Ramos (cell line): ENCODE data around the gene ZC3H12A.
"Not testable (repeated sequence)": the region's sequence is repeated elsewhere in the genome, so short reads cannot be mapped to it uniquely, and the experiment has no call there.

ENCODE experiments used
- in situ Hi-C: fragments of 300-500 bp; cut with MboI; formaldehyde crosslinking; loops from one replicate; pipeline ENCODE4 v1.14.3; 2022; ENCODE audit warnings: low sequenced_read_pairs; ENCODE audit not compliant: unreplicated experiment

Gene ZC3H12A

DNA sequence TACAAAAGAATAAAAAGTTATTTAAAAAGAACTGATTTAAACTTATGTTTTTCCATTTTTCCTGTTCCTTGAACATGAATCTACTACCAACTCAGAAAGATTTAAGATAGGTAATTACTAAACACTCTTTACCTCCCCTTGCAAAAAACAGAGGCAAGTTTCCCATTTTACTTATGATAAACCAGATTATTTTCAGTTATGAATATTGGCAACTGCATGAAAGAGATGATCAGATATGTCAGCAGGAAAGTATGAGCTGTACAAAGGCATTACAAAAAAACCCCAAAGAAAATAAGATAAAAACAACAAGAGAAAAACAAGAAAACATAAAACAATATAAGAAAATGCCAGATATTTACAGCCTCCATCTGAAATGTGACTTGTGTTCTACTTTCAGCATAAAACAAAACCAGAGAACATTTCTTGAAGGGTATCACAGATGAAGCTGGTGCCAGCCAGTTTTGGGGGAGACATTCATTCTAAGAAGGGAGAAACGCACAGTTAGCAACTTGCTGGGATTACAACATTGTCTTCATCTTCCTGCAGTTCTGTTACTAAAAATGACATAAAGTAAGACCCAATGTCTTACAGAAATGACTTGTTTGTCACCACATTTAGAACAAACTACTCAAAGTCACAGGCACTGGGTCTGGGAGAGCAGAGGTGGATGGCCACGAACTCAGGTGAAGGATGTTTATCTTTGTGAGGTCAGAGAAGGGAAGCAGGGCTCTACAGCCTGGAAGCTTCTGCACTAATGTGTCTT lies 19.1 kb downstream of the ZC3H12A start:
- in situ Hi-C loops, result no loop called here

DNA sequence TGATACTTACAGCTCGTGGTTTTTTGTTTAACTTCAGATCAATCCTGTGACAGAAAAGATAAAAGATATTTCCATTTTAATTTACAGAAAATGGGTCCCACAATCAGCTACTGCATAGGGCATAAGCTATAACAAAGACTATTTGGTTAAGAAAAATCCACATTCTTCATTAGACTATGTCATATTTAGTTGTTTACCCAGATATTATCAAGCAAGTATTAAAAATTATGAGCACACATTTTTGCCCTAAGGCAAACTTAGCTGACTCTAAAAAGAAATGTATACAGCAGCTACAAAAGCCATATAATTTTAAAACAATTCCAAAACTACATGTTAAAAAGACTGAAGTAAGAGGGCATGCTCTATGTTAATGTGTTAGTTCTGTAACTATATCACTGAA lies 21.5 kb downstream of the ZC3H12A start:
- in situ Hi-C loops, result no loop called here

DNA sequence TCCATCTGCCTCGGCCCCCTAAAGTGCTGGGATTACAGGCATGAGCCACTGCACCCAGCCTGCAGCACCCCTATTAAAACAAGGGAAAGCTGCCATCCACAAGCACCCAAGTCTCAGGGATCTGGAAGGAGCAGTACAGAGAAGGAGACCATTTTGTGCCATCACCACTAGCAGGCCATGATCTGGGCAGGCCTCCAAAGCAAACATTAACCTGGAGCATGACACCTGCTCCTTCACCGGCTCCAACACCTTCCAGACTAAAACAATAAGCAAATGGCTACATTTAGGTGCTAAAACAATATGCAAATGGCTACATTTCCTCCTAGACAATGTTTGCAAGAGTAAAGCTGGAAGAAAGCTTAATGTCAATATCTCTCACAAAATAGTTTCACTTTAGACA lies 23.5 kb downstream of the ZC3H12A start:
- in situ Hi-C loops, result no loop called here

DNA sequence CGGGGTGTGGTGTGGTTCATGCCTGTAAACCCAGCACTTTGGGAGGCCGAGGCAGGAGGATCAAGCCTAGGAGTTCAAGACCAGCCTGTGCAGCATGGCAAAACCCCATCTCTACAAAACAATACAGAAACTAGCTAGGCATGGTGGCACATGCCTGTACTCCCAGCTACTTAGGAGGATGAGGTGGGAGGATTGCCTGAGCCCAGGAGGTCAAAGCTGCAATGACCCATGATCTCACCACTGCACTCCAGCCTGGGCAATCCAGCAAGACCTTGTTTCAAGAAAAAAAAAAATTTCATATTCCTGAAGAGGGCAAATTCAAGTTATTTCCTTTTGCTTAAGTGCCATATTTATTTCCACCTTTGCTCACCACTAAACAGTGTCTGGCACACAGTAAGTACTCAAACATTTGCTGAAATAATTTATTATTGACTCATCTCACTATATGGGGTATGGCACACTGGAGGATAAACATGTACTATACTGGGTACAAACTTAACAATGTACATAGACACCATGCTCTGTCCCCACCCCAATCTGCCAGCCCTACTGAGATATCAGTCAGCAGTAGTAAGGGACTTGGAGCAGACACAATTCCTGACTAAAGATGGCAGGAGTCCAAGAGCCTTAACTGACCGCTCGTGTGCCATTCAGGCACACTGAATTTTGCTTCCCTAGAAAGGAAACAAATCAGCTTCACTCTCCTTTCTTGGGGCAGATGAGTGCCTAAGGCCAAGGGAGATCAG lies 24.7 kb downstream of the ZC3H12A start:
- in situ Hi-C loops, result no loop called here

DNA sequence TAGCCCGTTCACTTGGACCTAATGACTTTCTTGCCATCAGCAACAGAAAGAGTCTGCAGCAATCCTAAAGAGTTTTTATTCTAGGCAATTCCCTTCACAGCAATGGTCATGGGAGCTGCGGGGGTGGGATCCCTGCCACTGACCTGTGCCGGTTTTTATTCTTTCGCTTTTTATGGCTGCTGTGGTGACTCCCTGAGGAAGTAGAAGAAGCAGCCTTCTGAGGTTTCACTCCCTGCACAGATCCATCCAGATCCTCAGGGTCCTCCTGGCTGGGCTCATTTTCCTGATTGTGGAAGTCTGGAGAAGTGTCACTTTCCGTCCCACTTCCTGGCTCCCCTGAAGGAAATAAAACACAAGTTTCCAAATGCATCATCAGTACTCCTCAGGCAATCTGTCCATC lies 27.3 kb downstream of the ZC3H12A start:
- in situ Hi-C loops, result no loop called here

DNA sequence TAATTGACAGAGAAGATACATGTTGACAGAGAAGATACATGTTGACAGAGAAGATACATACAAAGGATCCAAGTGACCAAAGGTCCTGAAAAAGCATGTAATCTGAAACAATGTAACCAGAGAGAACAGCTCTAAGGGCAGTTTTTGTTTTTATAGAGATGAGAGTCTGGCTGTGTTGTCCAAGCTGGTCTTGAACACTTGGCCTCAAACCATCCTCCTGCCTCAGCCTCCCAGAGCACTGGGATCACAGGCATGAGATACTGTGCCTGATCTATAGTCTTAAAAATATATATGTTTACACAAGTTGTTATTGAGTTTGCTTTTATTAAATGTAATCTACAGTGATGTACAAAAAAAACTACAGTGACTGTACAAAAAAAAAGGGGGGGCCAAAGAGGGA lies 27.7 kb downstream of the ZC3H12A start:
- in situ Hi-C loops, result no loop called here

DNA sequence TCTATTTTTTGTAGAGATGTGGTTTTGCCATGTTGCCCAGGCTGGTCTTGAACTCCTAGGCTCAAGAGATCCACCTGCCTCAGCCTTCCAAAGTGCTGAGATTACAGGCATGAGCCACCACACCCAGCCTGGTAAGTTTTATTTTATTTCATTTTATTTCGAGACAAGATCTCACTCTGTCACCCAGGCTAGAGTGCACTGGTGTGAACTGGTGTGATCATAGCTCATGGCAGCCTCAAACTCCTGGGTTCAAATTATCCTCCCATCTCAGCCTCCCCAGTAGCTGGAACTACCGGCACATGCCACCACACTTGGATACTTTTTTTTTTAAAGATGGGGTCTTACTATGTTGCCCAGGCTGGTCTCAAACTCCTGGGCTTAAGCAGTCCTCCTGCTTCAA lies 28.4 kb downstream of the ZC3H12A start:
- in situ Hi-C loops, result not testable (repeated sequence)

DNA sequence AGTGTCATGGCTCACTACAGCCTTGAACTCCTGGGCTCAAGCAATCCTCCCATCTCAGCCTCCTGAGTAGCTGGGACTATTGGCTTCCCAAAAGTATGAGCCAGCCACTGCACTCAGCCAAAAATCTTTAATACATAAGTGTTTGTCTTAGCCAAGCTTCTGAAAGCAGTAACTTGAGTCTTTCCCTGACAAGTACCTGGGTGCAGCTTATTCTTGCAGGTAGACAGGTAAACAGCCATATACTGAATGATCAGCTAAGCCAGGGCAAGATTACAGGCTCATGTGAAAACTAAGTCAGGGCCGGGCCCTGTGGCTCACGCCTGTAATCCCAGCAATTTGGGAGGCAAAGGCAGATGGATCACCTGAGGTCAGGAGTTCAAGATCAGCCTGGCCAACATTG lies 32.4 kb downstream of the ZC3H12A start:
- in situ Hi-C loops, result no loop called here

DNA sequence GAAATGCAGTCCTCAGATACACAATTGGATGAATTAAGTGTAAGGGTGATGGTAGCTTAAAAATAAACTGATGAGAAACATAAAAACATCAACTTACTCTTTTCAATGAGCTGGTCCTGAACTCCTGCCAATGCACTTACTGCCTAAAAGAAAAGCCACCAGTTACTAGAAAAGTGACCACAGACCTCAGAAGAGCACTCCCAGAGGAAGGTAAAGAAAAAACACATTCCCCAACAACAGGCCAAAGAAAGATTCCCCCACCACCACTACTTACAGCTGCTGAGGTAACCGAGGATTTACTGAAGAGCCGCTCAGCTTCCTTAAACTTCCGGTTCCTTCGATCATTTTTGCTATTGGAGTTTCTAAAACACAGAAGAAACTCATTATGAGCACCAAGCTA lies 34.8 kb downstream of the ZC3H12A start:
- in situ Hi-C loops, result no loop called here

DNA sequence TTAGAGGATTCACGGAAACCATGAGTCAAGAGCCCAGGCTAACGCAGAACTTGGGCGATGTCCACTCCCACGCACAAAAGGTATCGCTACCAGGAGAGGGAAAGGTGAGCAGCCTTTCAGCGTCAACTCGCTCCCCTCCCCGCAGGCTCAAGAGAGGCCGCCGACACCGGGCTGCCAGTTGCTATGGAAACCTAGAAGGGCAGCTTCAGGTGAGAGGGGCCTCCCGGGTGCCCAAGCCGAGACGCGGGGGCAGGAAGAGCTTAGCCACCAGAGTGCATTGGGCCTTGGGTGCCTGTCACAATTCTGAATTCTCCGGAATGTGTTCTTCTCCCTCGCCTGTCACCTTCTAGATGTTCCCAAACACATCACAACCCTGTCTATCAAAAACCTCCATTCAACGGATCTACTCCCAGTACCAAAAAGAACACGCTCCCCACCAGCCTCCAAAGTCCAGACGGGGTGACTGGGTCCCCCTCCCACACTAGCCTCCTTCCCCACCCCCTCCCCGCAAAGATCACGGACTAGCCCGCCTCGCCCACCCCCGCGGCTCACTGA lies 39.5 kb downstream of the ZC3H12A start:
- in situ Hi-C loops, result no loop called here

DNA sequence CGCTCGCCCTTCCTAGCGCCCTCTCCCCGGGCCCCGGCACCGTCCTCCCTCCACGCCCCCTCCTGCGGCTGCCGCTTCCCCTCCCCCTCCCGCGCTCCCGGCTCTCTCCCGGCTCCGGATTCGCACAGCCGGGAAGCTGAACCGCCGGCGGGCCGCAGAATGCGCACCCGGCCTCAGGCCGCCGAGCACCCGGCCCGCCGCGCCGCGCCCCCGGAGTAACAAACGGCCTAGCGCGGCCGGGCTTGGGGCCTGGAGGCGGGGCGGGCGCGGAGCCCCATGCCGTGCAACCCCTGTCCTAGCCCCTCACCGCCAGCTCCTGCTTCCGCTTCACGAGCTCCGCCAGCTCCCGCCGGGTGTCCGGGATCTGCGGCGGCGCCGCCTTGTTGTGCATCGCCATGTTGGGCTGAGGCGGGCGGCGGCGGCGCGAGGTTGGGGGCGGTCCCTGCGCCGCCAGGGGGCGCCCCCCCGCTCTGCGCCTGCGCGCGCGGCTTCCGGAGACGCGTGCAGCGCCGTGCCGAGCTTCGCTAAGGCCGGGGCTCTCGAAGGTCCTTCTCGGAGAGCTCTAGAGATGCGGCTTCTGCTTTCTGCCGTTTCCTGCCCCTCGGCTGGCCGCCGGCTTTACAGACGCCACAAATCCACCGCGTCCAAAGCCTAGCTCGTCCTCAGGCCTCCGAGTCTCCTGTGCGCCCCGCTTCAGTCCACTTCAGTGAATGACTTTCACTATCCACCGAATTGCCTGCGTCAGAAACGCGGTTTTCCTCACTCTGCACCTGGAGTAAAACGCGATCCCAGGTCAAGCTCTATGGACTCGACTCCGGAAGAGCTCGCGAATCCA lies 40.2 kb downstream of the ZC3H12A start, which contains the start of gene MEAF6:
MEAF6 (minus strand) TSS at position 417 of the 835 bp plus-strand sequence; CDS start at position 397, 20 bp downstream.
- in situ Hi-C loops, result no loop called here

DNA sequence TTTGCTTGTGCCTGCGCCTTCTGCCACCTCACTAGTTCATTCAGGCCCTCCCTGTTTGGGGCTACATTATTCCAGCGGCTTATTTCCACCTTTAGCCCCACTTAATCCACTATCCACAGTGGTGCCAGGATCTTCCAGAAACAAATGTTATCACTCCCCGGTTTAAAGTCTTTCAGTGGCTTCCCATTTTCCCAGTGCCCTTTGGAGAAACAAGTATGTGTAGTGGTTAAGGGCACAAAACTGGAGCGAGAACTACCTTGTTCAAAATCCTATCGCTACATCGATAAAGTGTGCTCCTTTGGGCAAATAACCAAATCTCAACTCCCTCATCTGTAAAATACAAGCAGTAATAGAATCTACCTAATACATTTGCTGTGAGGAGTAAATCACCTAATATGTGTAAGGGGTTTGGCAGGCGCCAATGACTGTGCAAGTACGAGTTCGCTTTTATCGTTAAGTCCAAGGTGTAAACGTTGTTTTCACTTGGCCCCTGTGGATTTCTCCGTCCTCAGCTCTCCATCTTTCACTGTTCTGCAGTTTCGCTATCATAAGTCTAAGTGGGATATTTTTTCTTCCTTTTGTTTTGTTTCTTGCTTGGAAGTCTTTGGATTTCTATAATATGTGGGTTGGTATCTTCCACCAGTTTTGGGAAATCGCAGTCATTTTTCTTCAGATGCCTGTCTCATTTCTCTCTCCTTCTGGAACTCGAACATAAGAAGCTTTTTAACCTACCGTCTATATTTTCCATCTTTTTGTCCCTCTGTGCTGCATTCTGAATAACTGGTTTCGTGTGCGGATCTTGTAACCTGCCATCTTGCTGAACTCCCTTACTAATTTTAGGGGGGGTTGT lies 41.0 kb downstream of the ZC3H12A start:
- in situ Hi-C loops, result no loop called here

DNA sequence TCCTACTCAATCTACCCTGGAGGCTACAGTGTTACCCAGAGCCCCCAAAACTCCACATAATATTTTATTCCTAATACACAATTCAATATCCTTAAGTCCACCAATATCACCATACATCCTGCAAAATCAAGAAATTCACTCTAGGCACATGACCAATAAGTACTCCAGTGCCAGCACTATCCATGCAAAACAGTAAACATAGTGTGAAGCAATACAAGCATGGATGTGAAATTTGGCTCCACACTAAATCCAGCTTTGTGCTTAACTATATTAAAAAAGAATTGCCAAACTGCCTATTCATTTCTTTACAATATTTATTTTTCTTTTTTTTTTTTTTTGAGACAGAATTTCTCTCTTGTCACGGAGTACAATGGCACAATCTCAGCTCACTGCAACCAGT lies 43.2 kb downstream of the ZC3H12A start:
- in situ Hi-C loops, result no loop called here

DNA sequence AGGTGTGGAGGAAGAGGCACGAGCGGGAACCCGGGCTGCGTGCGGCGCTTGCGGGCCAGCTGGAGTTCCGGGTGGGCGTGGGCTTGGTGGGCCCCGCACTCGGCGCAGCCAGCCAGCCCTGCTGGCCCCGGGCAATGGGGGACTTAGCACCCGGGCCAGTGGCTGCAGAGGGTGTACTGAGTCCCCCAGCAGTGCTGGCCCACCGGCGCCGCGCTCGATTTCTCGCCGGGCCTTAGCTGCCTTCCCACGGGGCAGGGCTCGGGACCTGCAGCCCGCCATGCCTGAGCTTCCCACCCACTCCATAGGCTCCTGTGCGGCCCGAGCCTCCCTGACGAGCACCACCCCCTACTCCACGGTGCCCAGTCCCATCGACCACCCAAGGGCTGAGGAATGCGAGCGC lies 43.9 kb downstream of the ZC3H12A start:
- in situ Hi-C loops, result not testable (repeated sequence)

DNA sequence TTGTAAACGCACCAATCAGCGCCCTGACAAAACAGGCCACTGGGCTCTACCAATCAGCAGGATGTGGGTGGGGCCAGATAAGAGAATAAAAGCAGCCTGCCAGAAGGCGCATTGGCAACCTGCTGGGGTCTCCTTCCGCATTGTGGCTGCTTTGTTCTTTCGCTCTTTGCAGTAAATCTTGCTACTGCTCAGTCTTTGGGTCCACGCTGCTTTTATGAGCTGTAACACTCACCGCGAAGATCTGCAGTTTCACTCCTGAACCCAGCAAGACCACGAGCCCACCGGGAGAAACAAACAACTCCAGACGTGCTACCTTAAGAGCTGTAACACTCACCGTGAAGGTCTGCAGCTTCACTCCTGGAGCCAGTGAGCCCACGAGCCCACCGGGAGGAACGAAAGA lies 44.5 kb downstream of the ZC3H12A start:
- in situ Hi-C loops, result not testable (repeated sequence)

DNA sequence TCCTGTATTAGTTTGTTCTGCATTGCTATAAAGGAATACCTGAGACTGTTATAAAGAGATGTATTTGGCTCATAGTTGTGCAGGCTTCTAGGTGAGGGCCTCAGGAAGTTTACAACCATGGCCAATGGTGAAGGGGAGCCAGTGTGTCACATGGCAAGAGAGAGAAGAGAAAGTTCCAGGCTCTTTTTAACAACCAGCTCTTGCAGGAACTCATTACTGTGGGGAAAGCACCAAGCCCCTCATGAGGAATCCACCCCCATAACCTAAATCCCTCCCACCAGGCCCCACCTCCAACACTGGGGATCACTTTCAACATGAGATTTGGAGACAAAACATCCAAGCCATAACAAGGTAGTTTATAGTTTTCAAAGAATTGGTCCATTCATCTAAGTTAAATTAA lies 45.2 kb downstream of the ZC3H12A start:
- in situ Hi-C loops, result no loop called here

DNA sequence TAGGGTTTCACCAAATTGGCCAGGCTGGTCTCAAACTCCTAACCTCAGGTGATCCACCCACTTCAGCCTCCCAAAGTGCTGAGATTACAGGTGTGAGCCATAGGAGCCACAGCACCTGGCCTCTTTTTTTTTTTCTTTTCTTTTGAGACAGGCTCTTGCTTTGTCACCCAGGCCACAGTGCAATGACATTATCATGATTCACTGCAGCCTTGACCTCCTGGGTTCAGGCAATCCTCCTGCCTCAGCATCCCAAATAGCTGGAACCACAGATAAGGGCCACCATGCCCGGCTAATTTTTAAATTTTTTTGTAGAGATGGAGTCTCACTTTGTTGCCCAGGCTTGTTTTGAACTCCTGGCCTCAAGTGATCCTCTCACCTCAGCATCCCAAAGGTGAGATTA lies 55.5 kb downstream of the ZC3H12A start:
- in situ Hi-C loops, result not testable (repeated sequence)

DNA sequence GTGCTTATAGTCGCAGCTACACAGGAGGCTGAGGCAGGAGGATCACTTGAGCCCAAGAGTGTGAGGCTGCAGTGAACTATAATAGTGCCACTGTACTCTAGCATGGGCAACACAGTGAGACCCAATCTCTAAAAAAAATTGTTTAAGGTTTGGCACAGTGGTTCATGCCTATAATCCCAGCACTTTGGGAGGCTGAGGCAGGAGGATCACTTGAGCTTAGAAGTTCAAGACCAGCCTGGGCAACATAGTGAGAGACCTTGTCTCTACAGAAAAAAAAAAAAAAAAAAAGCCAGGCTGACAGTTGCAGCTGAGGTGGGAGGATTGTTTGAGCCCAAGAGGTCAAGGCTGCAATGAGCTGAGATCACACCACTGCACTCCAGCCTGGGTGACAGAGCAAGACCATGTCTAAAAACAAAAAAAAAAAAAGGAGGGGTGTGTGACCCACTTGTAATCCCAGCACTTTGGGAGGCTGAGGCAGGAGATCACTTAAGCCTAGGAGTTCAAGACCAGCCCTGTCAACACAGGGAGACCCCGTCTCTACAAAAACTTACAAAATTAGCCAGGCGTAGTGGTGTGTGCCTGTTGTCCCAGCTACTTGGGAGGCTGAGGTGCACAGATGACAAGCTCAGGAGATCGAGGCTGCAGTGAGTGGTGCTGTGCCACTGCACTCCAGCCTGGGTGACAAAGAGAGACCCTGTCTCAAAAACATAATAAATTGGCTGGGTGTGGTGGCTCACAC lies 58.2 kb downstream of the ZC3H12A start:
- in situ Hi-C loops, result not testable (repeated sequence)
